ENCODE measurements around the gene OPTC. TPM values are rescaled to one million over a fixed set of nuclear protein-coding genes. Genes with fewer than 3 reads are reported as not detected.
"Not testable (repeated sequence)": the region's sequence is repeated elsewhere in the genome, so short reads cannot be mapped to it uniquely, and the experiment has no call there.

The OPTC gene
- total and polyA plus RNA-seq, 10 donors, result not detected

GRCh38 chr1:203517426-203518110 is 23.6 kb downstream of the OPTC start:
- Histone ChIP-seq H3K9me3 (no peaks in the 10 kb centered on the region), H3K27me3 (replicated peaks in 1 of 7) (peaks cover 0 to 55% (median 0%) of the 10 kb centered on the region in 7 donors), H3K4me3 (no peak overlapping the region), H3K36me3 (no peaks in the 10 kb centered on the region), H3K27ac (no peak overlapping the region), H3K4me1 (peaks cover 0 to 38% (median 17%) of the 10 kb centered on the region in 6 donors)
- no peak for DNase-seq
- 69 to 86% (median 84%) methylated on average over 9 to 11 of the region's 11 CpGs for WGBS, 5 donors
- intact Hi-C loops (cut with DNase I; ENCODE audit: low total_unique reads), result no loop called here
- TF ChIP-seq POLR2AphosphoS5 (IDR thresholded peaks at IDR 0.05), result no peak
- TF ChIP-seq POLR2A (IDR thresholded peaks at IDR 0.05), result no peak
- no peak for TF ChIP-seq CTCF (IDR thresholded peaks at IDR 0.05 in 8 of 11, conservative IDR thresholded peaks at IDR 0.05 in 3 of 11)

GRCh38 chr1:203518139-203518538 is 24.2 kb downstream of the OPTC start:
- H3K27ac ChIP-seq; H3K4me3 ChIP-seq; H3K36me3 ChIP-seq; DNase-seq; H3K9me3 ChIP-seq; intact Hi-C loops (cut with DNase I; ENCODE audit: low total_unique reads): not testable (repeated sequence)
- Histone ChIP-seq H3K4me1 (peaks cover 0 to 33% (median 16%) of the 10 kb centered on the region in 6 donors), H3K27me3 (replicated peaks in 1 of 7) (peaks cover 0 to 60% (median 0%) of the 10 kb centered on the region in 7 donors)
- 84 to 95% (median 92%) methylated on average over 4 of the region's 4 CpGs for WGBS, 5 donors

DNA sequence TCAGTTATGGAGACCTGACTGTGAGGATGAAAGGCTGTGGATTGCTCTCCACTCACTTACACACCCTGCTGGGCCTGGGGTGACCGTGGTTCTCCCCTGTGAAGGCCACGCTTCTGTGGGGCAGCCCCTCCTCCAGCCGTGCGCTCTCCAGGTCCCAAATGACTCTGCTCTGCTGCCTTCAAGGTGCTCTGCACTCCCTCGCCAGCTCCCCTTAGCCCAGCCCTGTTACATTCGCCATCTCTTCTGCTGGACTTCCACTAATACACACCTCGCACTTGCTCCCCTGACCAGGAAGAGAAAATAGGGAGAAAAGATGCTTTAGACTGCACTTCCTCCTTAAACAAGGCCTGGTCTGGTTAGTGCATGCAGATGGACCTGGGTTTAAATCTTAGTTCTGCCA is 24.6 kb downstream of the OPTC start:
- no peak for DNase-seq

DNA sequence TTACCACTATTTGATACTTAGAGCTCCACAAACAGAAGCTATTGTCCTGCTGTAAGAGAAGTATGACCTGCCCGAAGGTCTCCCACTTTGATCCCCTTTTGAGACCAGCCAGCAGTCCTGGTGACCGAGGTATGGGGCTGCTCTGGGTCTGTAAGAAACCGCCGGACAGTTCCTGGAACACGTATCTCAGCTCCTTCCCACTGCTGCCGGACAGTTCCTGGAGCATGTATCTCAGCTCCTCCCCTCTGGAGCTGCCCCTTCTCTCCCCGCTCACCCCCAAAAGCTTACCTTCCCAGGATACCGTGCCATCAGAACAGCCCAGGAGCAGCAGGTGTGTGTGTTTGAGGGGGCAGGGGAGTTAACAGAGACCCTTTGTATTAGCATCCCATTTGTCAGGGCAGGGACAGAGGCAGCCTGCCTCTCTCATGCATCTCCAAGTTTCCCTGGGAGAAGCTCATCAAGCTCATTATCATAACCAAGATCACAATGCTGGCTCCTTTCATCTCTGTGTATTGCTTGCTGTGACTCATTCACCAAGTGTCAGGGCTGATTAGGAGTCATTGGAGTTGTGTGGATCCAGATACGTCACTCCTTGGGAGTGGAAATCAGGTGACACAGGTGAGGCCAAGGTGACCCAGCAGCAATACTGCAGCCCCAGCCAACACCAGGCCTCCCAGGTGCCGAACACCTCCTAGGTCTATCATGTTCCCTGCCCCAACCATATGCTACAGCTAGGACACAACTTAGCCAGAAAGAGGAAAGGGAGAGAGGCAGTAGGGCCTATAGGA is 25.3 kb downstream of the OPTC start:
- Histone ChIP-seq H3K27ac (no peak overlapping the region), H3K4me1 (peaks cover 0 to 24% (median 12%) of the 10 kb centered on the region in 6 donors), H3K36me3 (no peaks in the 10 kb centered on the region), H3K4me3 (no peak overlapping the region), H3K27me3 (replicated peaks in 1 of 7) (peaks cover 0 to 53% (median 0%) of the 10 kb centered on the region in 7 donors), H3K9me3 (no peaks in the 10 kb centered on the region)
- intact Hi-C loops (cut with DNase I; ENCODE audit: low total_unique reads), result no loop called here
- DNase-seq, result no peak
- 88 to 100% (median 93%) methylated on average over 5 to 10 of the region's 10 CpGs for WGBS, 5 donors
- no peak for TF ChIP-seq CTCF (IDR thresholded peaks at IDR 0.05 in 8 of 11, conservative IDR thresholded peaks at IDR 0.05 in 3 of 11)
- TF ChIP-seq POLR2A (IDR thresholded peaks at IDR 0.05), result no peak
- no peak for TF ChIP-seq POLR2AphosphoS5 (IDR thresholded peaks at IDR 0.05)

More for the DNA sequence above, 24.6 kb downstream of the OPTC start:
- no peak overlapping the region for H3K27ac ChIP-seq
- intact Hi-C loops (cut with DNase I; ENCODE audit: low total_unique reads), result no loop called here
- WGBS, 5 donors, result 76 to 93% (median 89%) methylated on average over 7 of the region's 7 CpGs
- H3K4me1 ChIP-seq, result peaks cover 0 to 29% (median 14%) of the 10 kb centered on the region in 6 donors
- no peak overlapping the region for H3K4me3 ChIP-seq
- peaks cover 0 to 58% (median 0%) of the 10 kb centered on the region in 7 donors for H3K27me3 ChIP-seq (replicated peaks in 1 of 7)
- no peaks in the 10 kb centered on the region for H3K36me3 ChIP-seq
- no peaks in the 10 kb centered on the region for H3K9me3 ChIP-seq
- TF ChIP-seq POLR2AphosphoS5 (IDR thresholded peaks at IDR 0.05) (no peak), POLR2A (IDR thresholded peaks at IDR 0.05) (no peak), CTCF (IDR thresholded peaks at IDR 0.05 in 8 of 11, conservative IDR thresholded peaks at IDR 0.05 in 3 of 11) (no peak)
